GM12872 (cell line): ENCODE results near the gene MUC3A.

Experiments used
- CTCF ChIP-seq: IDR thresholded peaks from 3 replicates; pipeline ENCODE4 v1.5.1; 2011; ENCODE audit warnings: low read depth, mild to moderate bottlenecking, low read length, moderate library complexity; ENCODE audit not compliant: insufficient read depth

The MUC3A gene

DNA sequence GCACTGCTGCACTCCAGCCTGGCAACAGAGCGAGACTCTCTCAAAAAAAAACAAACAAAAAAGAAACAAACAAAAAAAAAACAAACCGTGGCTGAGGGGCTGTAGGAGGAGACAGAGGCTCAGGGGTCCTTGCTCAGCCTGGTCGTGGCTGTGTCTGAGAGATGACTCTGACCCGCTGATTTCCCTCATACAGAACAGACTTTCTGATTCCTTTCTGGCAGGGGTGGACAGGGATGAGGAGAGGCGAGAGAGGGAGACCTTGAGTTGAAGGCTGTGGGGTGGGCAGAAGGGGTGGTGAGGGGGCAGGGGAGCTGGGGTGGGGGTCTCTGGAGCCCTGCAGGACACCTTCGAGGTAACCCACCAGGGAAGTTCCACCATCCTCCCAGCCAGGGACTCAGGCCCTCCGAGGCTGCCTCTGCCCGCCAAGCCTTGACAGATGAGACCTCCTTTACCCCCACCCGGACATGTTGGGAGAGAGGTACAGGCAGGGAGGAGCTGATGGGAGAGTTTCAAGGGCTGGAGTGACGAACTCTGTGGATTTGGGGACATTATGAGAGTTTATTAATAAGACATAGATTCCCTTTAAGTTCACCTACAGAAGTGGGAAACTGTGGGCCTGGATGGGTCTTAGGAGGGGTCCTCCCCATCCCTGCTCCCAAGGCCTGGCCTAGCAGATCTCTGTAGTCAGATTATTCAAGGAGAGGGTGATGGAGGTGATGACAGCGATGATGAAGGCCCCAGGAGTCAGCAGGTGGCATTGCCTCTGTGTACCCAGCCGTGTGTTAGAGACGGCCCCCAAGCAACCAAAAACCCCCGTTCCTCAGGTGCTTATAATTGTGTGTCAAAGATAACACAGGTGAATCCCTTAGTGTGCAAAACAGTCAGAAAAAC is 22.0 kb downstream of the MUC3A start:
- TF ChIP-seq CTCF, result no peak

GRCh38 chr7:100972002-100972347 is 22.6 kb downstream of the MUC3A start:
- TF ChIP-seq CTCF, result no peak

GRCh38 chr7:100974021-100974420 is 24.7 kb downstream of the MUC3A start:
- TF ChIP-seq CTCF, result no peak

DNA sequence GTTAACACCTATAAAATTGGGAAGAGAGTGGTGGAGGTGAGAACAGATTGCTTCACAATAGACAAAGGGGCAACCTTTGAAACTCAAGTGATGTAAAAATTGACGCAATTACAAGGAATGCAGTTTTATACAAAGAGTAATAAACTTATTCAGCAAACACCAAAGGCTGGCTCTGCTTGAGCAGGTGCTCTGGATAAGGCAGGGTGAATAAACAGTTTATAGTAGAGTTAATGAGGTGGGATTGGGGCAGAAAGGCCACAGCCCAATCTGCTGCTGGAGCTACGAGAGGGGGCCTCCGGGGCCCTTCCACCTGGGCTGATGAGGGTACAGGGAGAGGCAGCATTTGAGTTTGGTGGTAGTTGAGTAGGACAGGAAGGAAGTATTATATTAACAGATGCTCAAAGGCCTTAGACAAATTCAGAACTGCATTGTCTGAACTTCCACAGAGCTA is 26.1 kb downstream of the MUC3A start:
- TF ChIP-seq CTCF, result no peak

GRCh38 chr7:100978300-100978699 is 29.0 kb downstream of the MUC3A start:
- TF ChIP-seq CTCF, result no peak

- no peak for TF ChIP-seq CTCF
Observed at GRCh38 chr7:100983451-100984187, 34.3 kb downstream of the MUC3A start.

DNA sequence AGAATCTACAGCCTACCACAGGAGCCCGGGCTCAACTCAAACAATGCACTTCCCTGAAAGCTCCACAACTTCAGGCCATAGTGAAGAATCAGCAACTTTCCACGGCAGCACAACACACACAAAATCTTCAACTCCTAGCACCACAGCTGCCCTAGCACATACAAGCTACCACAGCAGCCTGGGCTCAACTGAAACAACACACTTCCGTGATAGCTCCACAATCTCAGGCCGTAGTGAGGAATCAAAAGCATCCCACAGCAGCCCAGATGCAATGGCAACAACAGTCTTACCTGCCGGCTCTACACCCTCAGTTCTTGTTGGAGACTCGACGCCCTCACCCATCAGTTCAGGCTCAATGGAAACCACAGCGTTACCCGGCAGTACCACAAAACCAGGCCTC is 42.3 kb downstream of the MUC3A start:
- no peak for TF ChIP-seq CTCF
